ENCODE data around the gene USP34. TPM values are rescaled to one million over a fixed set of nuclear protein-coding genes. Genes with fewer than 3 reads are reported as not detected.
A peak's percentile ranks its signal among the peaks of the same experiment; 100 is the strongest.
"Not testable (repeated sequence)": the region's sequence is repeated elsewhere in the genome, so short reads cannot be mapped to it uniquely, and the experiment has no call there.

Gene USP34
- polyA plus RNA-seq, 3 donors: 114 to 129 (median 125) TPM

- DNase-seq (ENCODE audit: low read depth in 3 of 3, low spot score in 2 of 3): no peak
Observed at GRCh38 chr2:61196671-61197070, 274.2 kb downstream of the USP34 start.

GRCh38 chr2:61194646-61195045 is 276.2 kb downstream of the USP34 start:
- DNase-seq (ENCODE audit: low read depth in 3 of 3, low spot score in 2 of 3): not testable (repeated sequence)

- DNase-seq (ENCODE audit: low read depth in 3 of 3, low spot score in 2 of 3): no peak
Observed at GRCh38 chr2:61193670-61194561, 277.0 kb downstream of the USP34 start.

GRCh38 chr2:61187085-61187484 is 283.8 kb downstream of the USP34 start:
- DNase-seq (ENCODE audit: low read depth in 3 of 3, low spot score in 2 of 3): no peak

- DNase-seq (ENCODE audit: low read depth in 3 of 3, low spot score in 2 of 3): no peak
Observed at GRCh38 chr2:61185231-61185728, 285.6 kb downstream of the USP34 start.

GRCh38 chr2:61184263-61184662 is 286.6 kb downstream of the USP34 start:
- DNase-seq (ENCODE audit: low read depth in 3 of 3, low spot score in 2 of 3): no peak

GRCh38 chr2:61183795-61184194 is 287.1 kb downstream of the USP34 start:
- DNase-seq (ENCODE audit: low read depth in 3 of 3, low spot score in 2 of 3): no peak

- no peak for DNase-seq (ENCODE audit: low read depth in 3 of 3, low spot score in 2 of 3)
Observed at GRCh38 chr2:61182059-61182383, 288.9 kb downstream of the USP34 start.

GRCh38 chr2:61181382-61182058 is 289.4 kb downstream of the USP34 start:
- DNase-seq (ENCODE audit: low read depth in 3 of 3, low spot score in 2 of 3): no peak

GRCh38 chr2:61180686-61181085 is 290.2 kb downstream of the USP34 start:
- DNase-seq (ENCODE audit: low read depth in 3 of 3, low spot score in 2 of 3): no peak

GRCh38 chr2:61179701-61180639 is 290.9 kb downstream of the USP34 start:
- no peak for DNase-seq (ENCODE audit: low read depth in 3 of 3, low spot score in 2 of 3)

GRCh38 chr2:61178603-61179545 is 292.0 kb downstream of the USP34 start:
- DNase-seq (ENCODE audit: low read depth in 3 of 3, low spot score in 2 of 3): no peak

- DNase-seq (ENCODE audit: low read depth in 3 of 3, low spot score in 2 of 3): peak; percentile 18 to 34 (median 27)
Observed at GRCh38 chr2:61177727-61178549, 292.9 kb downstream of the USP34 start.

- DNase-seq (ENCODE audit: low read depth in 3 of 3, low spot score in 2 of 3): peak; percentile 58 to 83 (median 81)
Observed at GRCh38 chr2:61176755-61177726, 293.8 kb downstream of the USP34 start.

- no peak for DNase-seq (ENCODE audit: low read depth in 3 of 3, low spot score in 2 of 3)
Observed at GRCh38 chr2:61175036-61175435, 295.9 kb downstream of the USP34 start.

GRCh38 chr2:61173116-61173515 is 297.8 kb downstream of the USP34 start:
- DNase-seq (ENCODE audit: low read depth in 3 of 3, low spot score in 2 of 3): no peak

GRCh38 chr2:61172671-61173070 is 298.2 kb downstream of the USP34 start:
- no peak for DNase-seq (ENCODE audit: low read depth in 3 of 3, low spot score in 2 of 3)

- DNase-seq (ENCODE audit: low read depth in 3 of 3, low spot score in 2 of 3): no peak
Observed at GRCh38 chr2:61167579-61167978, 303.3 kb downstream of the USP34 start.
